HAP-1 (cell line): ENCODE data around the gene CEP295NL.
"Not testable (repeated sequence)": the region's sequence is repeated elsewhere in the genome, so short reads cannot be mapped to it uniquely, and the experiment has no call there.

Experiments
- DNase-seq, 2 experiments: peaks; one replicate each; pipeline ENCODE4 v3.0.0-alpha.2; 2016 to 2020; ENCODE audit warnings: low spot score in 2 of 2
- H3K27me3 ChIP-seq: fragments of 250-450 bp; sonication (Bioruptor Pico); 2 replicates; pipeline ENCODE4 v1.5.1; 2020; ENCODE audit warnings: low read depth, mild to moderate bottlenecking, moderate library complexity
- H3K36me3 ChIP-seq: fragments of 250-450 bp; sonication (Bioruptor Pico); replicated peaks from 2 replicates; pipeline ENCODE4 v1.5.1; 2020; ENCODE audit warnings: mild to moderate bottlenecking
- H3K4me1 ChIP-seq: fragments of 250-450 bp; sonication (Bioruptor Pico); 2 replicates; pipeline ENCODE4 v1.5.1; 2020; ENCODE audit warnings: mild to moderate bottlenecking
- H3K4me3 ChIP-seq: fragments of 250-450 bp; sonication (Bioruptor Pico); 2 replicates; pipeline ENCODE4 v1.5.1; 2020; ENCODE audit warnings: mild to moderate bottlenecking, moderate library complexity
- H3K9me3 ChIP-seq: fragments of 250-450 bp; sonication (Bioruptor Pico); 2 replicates; pipeline ENCODE4 v1.5.1; 2020; ENCODE audit warnings: mild to moderate bottlenecking, moderate library complexity
- in situ Hi-C: fragments of 300-500 bp; cut with MboI; formaldehyde crosslinking; loops from 3 replicates; pipeline ENCODE4 v1.14.3; 2020; ENCODE audit warnings: low sequenced_read_pairs, inconsistent platforms, mixed read lengths

The CEP295NL gene

DNA sequence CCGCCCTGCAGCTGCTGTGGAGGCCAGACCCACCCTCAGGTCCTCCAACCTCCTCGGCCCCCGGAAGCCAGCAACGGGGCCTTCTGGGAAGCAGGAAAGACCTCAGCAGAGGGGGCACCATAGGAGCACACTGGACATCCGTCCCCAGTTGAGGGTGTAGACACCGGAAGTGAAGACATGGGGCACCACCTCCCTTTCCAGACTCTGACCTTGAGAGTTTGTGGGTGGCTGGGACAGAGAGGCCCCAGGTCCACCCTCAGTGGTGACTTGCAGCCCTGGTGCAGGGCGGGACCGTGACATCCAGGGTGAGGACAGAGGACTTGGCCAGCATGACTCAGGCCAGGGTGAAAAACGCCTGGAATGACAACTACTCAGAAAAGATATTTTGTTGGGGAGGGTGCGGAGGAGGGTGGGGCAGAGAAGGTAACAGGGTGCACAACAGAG is 19.9 kb downstream of the CEP295NL start:
- in situ Hi-C loops = no loop called here
- Histone ChIP-seq H3K9me3 (no peaks in the 10 kb centered on the region), H3K27me3 (no peaks in the 10 kb centered on the region), H3K4me1 (peaks cover 11% of the 10 kb centered on the region), H3K36me3 (no peaks in the 10 kb centered on the region), H3K4me3 (no peak overlapping the region)
- DNase-seq = no peak

DNA sequence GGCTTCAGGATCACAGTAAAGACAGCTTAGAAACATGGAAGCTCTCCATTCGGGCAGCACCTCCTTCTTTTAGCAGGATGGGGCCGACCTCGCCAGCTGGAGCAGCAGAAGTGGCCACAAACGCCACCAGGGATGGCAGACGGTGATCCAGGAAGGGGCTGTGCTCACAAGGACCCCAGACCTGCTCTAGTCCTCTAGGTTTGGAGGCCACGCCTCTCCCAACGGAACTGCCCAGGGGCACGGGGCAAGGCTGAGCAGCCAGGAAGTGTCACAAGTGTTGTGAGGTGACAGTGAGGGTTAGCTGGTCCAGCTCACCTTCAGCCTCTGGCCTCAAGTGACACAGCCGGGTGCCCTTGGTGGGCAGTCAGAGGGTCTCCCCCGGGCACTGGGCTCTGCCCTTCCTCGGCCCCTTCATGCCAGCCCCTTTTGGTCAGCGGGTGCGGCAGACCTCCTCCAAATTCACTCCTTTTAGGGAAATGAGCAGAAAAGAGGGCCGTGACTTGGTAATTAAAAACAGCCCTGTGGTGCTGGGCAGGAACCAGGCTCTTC is 20.4 kb downstream of the CEP295NL start:
- Histone ChIP-seq H3K4me1 (peaks cover 11% of the 10 kb centered on the region), H3K4me3 (no peak overlapping the region), H3K36me3 (no peaks in the 10 kb centered on the region), H3K27me3 (no peaks in the 10 kb centered on the region), H3K9me3 (no peaks in the 10 kb centered on the region)
- DNase-seq = no peak
- in situ Hi-C loops = no loop called here

DNA sequence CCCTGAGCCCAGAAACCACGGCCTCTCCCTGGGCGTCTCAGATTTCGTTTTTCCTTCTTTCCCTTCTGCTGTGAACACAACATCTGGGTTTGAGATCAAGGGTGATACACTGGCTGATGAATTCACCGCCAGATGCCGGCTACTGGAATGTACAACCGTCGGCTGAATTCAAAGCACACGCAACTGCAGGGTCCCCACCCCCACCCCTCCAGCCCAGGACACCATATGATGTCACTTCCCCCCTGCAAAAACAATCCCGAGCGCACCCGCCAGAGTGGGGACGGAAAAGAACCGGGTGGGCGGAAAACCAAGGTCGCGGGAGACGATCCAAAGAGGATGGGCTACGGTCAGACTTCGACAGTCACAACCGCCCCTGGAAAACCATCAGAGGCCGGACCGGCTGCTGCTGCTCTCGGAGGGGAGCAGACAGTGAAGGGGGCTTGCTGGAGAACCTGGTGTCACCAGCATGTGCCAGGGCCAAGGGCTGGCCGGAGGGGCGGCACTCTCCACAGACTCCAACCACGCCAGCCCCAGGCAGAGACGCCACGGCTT is 23.3 kb downstream of the CEP295NL start:
- Histone ChIP-seq H3K36me3 (no peaks in the 10 kb centered on the region), H3K4me1 (peaks cover 11% of the 10 kb centered on the region), H3K9me3 (no peaks in the 10 kb centered on the region), H3K27me3 (no peaks in the 10 kb centered on the region), H3K4me3 (no peak overlapping the region)
- in situ Hi-C loops = no loop called here
- no peak for DNase-seq

DNA sequence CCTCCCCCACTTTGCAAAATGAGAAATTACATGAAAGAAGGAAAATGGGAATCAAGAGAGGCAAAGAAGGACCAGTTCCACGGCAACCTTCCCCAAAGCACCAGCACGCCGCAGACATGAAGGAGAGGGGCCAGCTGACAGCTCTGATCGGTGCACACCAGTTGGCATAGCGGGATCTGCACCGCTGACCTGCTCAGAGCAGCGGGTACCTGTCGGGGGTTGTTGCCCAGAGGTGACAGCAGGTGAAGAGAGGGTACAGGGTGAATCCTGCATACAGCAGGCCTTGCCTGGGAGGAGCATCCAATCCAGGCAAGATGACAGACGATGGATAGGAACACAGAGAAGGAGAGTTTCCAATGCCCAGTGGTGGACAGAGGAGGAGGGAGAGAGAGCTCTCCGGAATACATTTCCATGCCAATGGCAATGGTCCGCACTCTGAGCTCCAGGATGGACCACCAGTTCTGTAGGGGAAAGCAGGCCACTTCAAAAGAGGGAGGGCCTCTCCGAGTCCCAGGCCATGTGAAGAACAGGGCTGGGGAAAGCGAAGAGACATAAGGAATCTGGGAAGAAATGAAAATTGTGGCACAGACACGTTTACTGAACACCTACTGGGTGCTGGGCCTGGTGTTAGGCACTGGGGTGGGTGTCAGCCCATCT is 24.0 kb downstream of the CEP295NL start:
- Histone ChIP-seq H3K4me3 (no peak overlapping the region), H3K9me3 (no peaks in the 10 kb centered on the region), H3K4me1 (peaks cover 7% of the 10 kb centered on the region), H3K27me3 (no peaks in the 10 kb centered on the region), H3K36me3 (no peaks in the 10 kb centered on the region)
- in situ Hi-C loops = no loop called here
- DNase-seq = no peak

DNA sequence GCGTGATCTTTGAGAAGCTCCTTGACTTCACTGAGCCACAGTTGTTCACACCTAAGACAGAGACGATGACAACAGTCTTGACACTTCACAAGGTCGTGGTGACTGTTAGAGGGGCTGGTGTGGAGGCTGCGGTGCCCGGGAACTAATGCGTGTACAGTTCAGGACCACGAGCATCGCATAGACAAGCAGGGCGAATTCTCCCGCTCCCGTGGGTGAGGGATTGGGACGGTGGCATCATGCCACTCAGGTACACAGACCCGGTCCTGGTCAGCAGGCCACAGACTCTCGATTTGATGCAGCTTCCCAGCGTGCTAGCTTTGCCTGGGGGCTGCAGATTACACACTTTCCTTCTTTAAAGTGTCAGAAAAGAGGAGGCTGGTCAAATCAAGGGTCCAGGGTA is 24.7 kb downstream of the CEP295NL start:
- Histone ChIP-seq H3K4me3 (no peak overlapping the region), H3K4me1 (peaks cover 1% of the 10 kb centered on the region), H3K36me3 (no peaks in the 10 kb centered on the region), H3K27me3 (no peaks in the 10 kb centered on the region), H3K9me3 (no peaks in the 10 kb centered on the region)
- in situ Hi-C loops = no loop called here
- no peak for DNase-seq

DNA sequence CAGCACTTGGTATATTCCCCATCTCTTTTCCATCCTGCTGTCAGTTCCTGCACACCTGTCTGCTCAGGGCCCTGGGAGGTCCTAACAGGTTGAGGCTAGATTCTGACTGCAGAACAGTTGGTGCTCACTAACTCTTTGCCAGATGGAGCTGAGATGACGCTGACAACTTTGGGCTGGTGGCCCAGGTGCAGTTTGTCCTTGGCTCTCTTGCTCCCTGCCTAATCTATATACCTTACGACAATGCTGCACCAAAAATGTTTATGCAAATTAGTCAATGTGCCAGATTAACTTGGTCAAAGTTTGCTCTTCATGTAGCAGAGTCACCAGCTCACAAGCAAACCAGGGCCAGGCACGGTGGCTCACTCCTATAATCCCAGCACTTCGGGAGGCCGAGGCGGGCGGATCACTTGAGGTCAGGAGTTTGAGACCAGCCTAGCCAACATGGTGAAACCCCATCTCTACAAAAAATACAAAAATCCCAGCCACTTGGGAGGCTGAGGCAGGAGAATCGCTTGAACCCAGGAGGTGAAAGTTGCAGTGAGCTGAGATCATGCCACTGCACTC is 26.0 kb downstream of the CEP295NL start:
- H3K27me3 ChIP-seq, H3K9me3 ChIP-seq, H3K4me1 ChIP-seq, H3K4me3 ChIP-seq, in situ Hi-C loops, DNase-seq, H3K36me3 ChIP-seq: not testable (repeated sequence)

DNA sequence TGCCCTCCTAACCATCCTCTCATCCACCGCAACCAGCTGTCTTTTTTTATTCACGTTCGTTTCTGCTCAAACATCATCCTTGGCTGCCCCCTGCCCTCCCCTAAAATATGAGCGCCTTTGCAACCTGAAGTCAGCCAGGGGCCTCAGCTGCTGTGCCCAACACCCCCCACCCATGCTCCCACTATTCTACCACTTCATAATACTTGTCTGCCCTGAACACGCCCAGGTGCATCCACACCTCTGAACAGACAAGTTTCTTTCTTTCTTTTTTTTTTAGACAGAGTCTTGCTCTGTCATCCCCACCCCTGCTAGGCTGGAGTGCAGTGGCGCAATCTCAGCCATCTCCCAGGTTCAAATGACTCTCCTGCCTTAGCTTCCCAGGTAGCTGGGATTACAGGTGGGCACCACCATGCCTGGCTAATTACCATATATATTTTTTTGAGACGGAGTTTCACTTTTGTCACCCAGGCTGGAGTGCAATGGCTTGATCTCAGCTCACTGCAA is 26.9 kb downstream of the CEP295NL start:
- Histone ChIP-seq H3K9me3 (no peaks in the 10 kb centered on the region), H3K27me3 (no peaks in the 10 kb centered on the region), H3K4me1 (no peaks in the 10 kb centered on the region), H3K36me3 (no peaks in the 10 kb centered on the region), H3K4me3 (no peak overlapping the region)
- DNase-seq = no peak
- in situ Hi-C loops = no loop called here

DNA sequence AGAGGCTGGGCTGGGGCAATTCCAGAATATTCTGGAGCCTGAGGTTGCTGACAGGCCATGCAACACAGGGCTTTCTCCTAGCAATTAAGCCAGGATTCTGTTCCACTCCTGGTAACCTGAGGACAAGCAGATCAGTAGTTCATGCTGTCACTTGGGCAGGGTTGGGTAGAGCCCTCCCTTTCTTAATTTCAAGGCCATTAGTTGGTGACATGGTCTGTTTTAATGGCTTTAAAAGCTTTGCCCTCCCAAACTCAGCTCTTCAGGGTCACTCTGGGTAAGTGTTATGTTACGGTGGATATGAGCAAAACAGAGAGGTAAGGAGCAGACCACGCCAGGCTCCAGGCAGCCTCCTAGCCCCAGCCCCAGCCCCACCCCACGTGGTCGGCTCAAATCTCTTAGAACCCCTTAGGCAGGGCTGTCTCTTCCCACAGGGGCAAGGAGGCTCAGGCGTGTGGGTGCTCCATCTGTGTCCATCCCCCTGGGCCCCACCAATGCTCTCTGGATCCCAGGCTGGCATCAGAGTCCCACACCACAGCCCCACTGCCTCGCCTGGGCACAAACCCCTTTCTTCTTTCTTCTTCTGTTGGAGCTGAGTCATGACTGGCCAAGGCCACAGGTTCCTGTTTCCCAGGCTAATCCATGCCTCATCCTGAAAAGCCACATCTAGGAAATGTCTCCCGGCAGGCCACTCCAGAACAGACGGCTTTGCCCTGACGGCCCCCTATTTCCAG is 27.5 kb downstream of the CEP295NL start:
- no peak overlapping the region for H3K4me3 ChIP-seq
- H3K27me3 ChIP-seq = no peaks in the 10 kb centered on the region
- H3K4me1 ChIP-seq = no peaks in the 10 kb centered on the region
- in situ Hi-C loops = no loop called here
- H3K9me3 ChIP-seq = no peaks in the 10 kb centered on the region
- DNase-seq = no peak
- H3K36me3 ChIP-seq = no peaks in the 10 kb centered on the region

DNA sequence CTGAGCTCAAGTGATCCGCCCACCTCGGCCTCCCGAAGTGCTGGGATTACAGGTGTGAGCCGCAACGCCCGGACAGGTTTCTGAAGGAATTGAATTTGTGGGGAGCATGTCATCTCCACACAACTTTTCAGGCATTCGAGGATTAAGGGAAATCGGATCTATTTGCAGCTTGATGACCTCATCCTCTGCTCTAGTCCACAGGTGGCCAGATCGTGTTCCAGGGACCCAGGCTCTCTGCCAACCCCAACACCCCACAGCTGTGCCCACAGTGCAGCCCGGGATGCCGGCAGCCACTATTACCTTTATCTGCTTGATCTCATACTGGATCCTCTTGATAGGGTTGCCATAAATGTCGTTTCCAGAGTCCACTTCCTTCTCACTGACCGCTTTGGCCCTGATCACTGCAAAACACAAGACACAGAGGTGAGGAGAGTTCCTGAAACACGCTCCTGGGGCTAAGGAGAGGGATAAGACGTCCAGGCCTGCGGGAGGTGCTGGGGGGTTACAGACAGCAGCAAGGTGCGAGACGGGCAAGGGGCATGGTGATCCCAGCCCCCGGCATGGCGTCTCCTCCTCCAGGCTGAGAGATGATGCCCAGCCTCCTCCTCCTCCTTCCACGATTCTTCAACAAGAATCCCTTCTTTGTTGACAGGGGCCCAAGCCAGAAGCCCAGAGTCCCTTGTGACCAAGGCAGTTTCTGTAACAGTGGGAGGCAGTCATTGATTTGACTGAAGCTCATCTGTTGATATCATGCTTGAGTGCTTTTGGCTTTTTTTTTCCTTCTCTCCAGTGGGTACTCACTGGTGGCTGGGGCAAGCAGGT is 29.3 kb downstream of the CEP295NL start:
- Histone ChIP-seq H3K4me3 (no peak overlapping the region), H3K36me3 (no peaks in the 10 kb centered on the region; the same call in 1 of the 2 replicates), H3K27me3 (no peaks in the 10 kb centered on the region), H3K9me3 (no peaks in the 10 kb centered on the region), H3K4me1 (no peaks in the 10 kb centered on the region)
- in situ Hi-C loops = no loop called here
- DNase-seq = no peak

DNA sequence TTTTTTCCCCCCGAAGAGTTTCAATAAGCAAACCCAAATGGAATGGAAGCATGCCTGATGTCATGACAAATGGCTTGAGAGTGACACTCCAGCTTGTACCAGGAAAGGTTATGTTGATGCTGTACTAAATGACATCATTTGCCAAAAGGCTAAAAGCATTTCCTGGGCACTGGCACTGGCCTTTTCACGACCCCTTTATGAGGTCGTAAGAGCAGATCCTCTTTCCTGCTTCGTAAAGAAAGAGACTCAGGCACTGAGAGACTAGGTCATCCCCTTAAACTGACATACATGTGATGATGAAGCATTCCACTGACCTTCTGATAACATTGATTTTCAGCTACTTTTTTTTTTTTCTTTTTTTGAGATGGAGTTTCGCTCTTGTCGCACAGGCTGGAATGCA is 30.5 kb downstream of the CEP295NL start:
- no peak overlapping the region for H3K4me3 ChIP-seq
- H3K27me3 ChIP-seq = no peaks in the 10 kb centered on the region
- H3K9me3 ChIP-seq = no peaks in the 10 kb centered on the region
- in situ Hi-C loops = no loop called here
- H3K4me1 ChIP-seq = no peaks in the 10 kb centered on the region
- no peaks in the 10 kb centered on the region; the same call in 1 of the 2 replicates for H3K36me3 ChIP-seq
- DNase-seq = no peak

DNA sequence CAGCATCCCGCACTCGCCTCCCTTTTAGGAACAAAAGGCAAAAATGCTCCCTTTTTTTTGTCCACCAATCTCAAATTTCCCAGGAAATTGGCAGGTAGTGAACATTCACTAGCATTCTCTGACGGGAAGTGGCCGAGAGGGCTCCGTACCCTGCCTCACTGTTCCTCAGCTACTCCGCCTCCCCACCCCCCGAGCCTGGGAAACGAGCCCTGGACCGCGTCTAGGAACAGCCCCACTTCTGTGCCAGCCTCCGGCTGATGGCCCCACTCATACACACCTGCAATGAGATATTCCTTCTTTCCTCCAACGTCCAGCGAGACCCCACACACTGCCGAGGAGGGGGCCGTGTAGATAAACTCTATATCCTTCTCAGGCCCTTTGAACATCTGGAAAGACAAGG is 32.4 kb downstream of the CEP295NL start:
- no peak for DNase-seq
- Histone ChIP-seq H3K9me3 (no peaks in the 10 kb centered on the region), H3K27me3 (no peaks in the 10 kb centered on the region), H3K36me3 (no peaks in the 10 kb centered on the region; the same call in 1 of the 2 replicates), H3K4me1 (peaks cover 3% of the 10 kb centered on the region; the same call in 1 of the 2 replicates), H3K4me3 (no peak overlapping the region)
- in situ Hi-C loops = no loop called here

DNA sequence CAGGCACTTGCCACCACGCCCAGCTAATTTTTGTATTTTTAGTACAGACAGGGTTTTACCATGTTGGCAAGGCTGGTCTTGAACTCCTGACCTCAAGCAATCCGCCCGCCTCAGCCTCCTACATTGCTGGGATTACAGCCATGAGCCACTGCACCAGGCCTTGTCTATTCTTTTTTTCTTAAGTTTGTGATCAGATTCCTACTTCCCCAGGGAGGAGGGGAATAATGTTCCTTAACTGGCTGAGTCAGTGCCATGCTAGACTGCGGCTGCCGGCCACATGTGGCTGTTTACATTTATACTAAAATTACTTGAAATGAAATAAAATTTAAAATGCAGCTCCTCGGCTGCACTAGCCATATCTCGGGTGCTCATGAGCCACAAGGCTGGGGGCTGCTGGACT is 34.6 kb downstream of the CEP295NL start:
- Histone ChIP-seq H3K27me3 (no peaks in the 10 kb centered on the region), H3K4me1 (peaks cover 3% of the 10 kb centered on the region; the same call in 1 of the 2 replicates), H3K9me3 (no peaks in the 10 kb centered on the region), H3K4me3 (no peak overlapping the region), H3K36me3 (no peaks in the 10 kb centered on the region; the same call in 1 of the 2 replicates)
- in situ Hi-C loops = no loop called here
- DNase-seq = no peak

DNA sequence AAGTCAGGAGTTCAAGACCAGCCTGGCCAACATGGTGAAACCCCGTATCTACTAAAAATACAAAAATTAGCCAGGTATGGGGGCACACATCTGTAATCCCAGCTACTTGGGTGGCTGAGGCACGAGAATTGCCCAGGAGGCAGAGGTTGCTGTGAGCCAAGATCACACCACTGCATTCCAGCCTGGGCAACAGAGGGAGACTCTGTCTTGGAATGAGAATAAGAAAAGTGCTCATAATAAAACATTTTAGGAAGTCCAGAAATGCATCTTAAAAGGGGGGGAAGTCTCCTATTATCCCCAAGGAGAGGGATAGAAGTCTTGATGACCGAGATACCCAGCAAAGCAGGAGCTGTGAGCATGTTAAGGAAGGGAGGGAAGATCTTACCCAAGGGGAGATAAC is 36.0 kb downstream of the CEP295NL start:
- in situ Hi-C loops, H3K4me1 ChIP-seq, H3K36me3 ChIP-seq: not testable (repeated sequence)

More for the DNA sequence above, 36.0 kb downstream of the CEP295NL start:
- H3K4me3 ChIP-seq, H3K27me3 ChIP-seq, DNase-seq, H3K9me3 ChIP-seq: not testable (repeated sequence)
